K562 (cell line): Measurements from ENCODE around the gene KRABD2.

ENCODE experiments used
- ATAC-seq: fragments of 200-7000 bp; cut with Tn5 transposase; 3 replicates; pipeline ENCODE4 v1.9.1; 2020; ENCODE audit warnings: moderate library complexity
- BruUV-seq: library from RNA; stranded (reverse); fragments of 400-500 nt; replicated peaks from 2 replicates; lab custom pipeline; 2021; lab: Mats Ljungman, UMichigan
- CTCF ChIA-PET: fragments of 300-600 bp; formaldehyde crosslinking; extraction: SDS; loops from one replicate; lab custom pipeline; 2021; ENCODE audit warnings: low intra/inter-chr PET ratio; lab: Yijun Ruan, JAX
- POLR2A ChIA-PET: fragments of 300-600, 350-650 bp; sonication (Branson Sonifier 250); formaldehyde crosslinking; extraction: SDS; loops from one replicate; lab custom pipeline; 2021; ENCODE audit warnings: antibody characterized with exemption, inconsistent platforms; lab: Yijun Ruan, JAX
- DNase-seq, 4 experiments: peaks; one replicate each; pipeline versions ENCODE4 v3.0.0 to v3.0.0-alpha.2; 2011 to 2018; ENCODE audit warnings: low spot score in 3 of 4, mixed read lengths in 3 of 4; ENCODE audit errors: extremely low read depth in 1 of 4
- FAIRE-seq: peaks from 2 replicates; lab custom pipeline; 2011; peaks lifted over from hg19 to GRCh38; lab: Jason Lieb, UNC
- H2AFZ ChIP-seq: 2 replicates; pipeline ENCODE4 v1.6.0; 2011; ENCODE audit warnings: low read depth, low read length, control low read depth, inconsistent platforms
- H3K27ac ChIP-seq: fragments of 200-600 bp; 3 replicates; pipeline ENCODE4 v1.8.0; 2011; ENCODE audit warnings: low read depth, mild to moderate bottlenecking, control low read depth, inconsistent platforms, low read length, moderate library complexity, mixed read lengths; ENCODE audit errors: extremely low read depth
- H3K27me3 ChIP-seq, 2 experiments: fragments of 300-600 bp in 1 of 2; 2 replicates in 1 of 2; 3 replicates in 1 of 2; pipeline versions ENCODE4 v1.6.0 to v1.8.0; 2011; ENCODE audit warnings: inconsistent platforms in 2 of 2, low read length in 2 of 2, mild to moderate bottlenecking in 1 of 2, mixed read lengths in 1 of 2, moderate library complexity in 1 of 2; ENCODE audit not compliant: control insufficient read depth in 2 of 2, insufficient read depth in 2 of 2
- H3K36me3 ChIP-seq: fragments of 300-600 bp; 3 replicates; pipeline ENCODE4 v1.8.0; 2011; ENCODE audit warnings: mild to moderate bottlenecking, low read length, inconsistent platforms; ENCODE audit not compliant: control insufficient read depth, insufficient read depth
- H3K4me1 ChIP-seq, 2 experiments: fragments of 200-600 bp in 1 of 2; replicated peaks in 1 of 2; 2 replicates in 1 of 2; 3 replicates in 1 of 2; pipeline versions ENCODE4 v1.5.1 to v1.8.0; 2011; ENCODE audit warnings: inconsistent platforms in 2 of 2, low read length in 2 of 2, mild to moderate bottlenecking in 1 of 2, mixed read lengths in 1 of 2, moderate library complexity in 1 of 2; ENCODE audit not compliant: control insufficient read depth in 2 of 2, insufficient read depth in 2 of 2
- H3K4me2 ChIP-seq: 2 replicates; pipeline ENCODE4 v1.6.1; 2011; ENCODE audit warnings: low read length, control low read depth, inconsistent platforms, mixed read lengths; ENCODE audit not compliant: insufficient read depth
- H3K4me3 ChIP-seq: fragments of 200-600 bp; sonication (generic), shearing (Covaris generic); 2 replicates; pipeline ENCODE4 v1.5.1; 2016; ENCODE audit warnings: control low read depth, inconsistent platforms
- H3K79me2 ChIP-seq: fragments of 200-600 bp; 3 replicates; pipeline ENCODE4 v1.8.0; 2011; ENCODE audit warnings: low read length, inconsistent platforms; ENCODE audit not compliant: control insufficient read depth, insufficient read depth
- H3K9ac ChIP-seq, 2 experiments: 2 replicates each; pipeline versions ENCODE4 v1.6.0 to v1.6.1; 2011; ENCODE audit warnings: low read depth in 2 of 2, low read length in 2 of 2, control low read depth in 1 of 2, inconsistent platforms in 1 of 2, mild to moderate bottlenecking in 1 of 2, mixed read lengths in 1 of 2; ENCODE audit not compliant: insufficient read depth in 1 of 2
- H3K9me1 ChIP-seq: one replicate; pipeline ENCODE4 v1.6.0; 2011; ENCODE audit warnings: inconsistent platforms, mild to moderate bottlenecking, low read length, moderate library complexity; ENCODE audit not compliant: control insufficient read depth, insufficient read depth
- H3K9me3 ChIP-seq: replicated peaks from 2 replicates; pipeline ENCODE4 v1.5.1; 2011; ENCODE audit warnings: low read depth, low read length, inconsistent platforms; ENCODE audit not compliant: control insufficient read depth, insufficient read depth
- H4K20me1 ChIP-seq: replicated peaks from 2 replicates; pipeline ENCODE4 v1.6.1; 2011; ENCODE audit warnings: low read length, inconsistent platforms, mixed read lengths; ENCODE audit not compliant: control insufficient read depth, insufficient read depth
- ADNP ChIP-seq: fragments of 200-800 bp; sonication (Bioruptor generic); IDR thresholded peaks from 2 replicates; pipeline ENCODE4 v1.6.1; 2016; ENCODE audit warnings: missing genetic modification characterization, missing compliant biosample characterization
- BCOR ChIP-seq: fragments of 450-650 bp; IDR thresholded peaks from 2 replicates; pipeline ENCODE4 v1.6.1; 2016
- CBX1 ChIP-seq: sonication (generic); IDR thresholded peaks from 2 replicates; pipeline ENCODE4 v1.6.1; 2016; ENCODE audit warnings: antibody characterized with exemption, low read depth, mild to moderate bottlenecking
- ESRRA ChIP-seq: fragments of 450-650 bp; IDR thresholded peaks from 2 replicates; pipeline ENCODE4 v1.6.1; 2014; ENCODE audit warnings: low read depth, mild to moderate bottlenecking, moderate library complexity, borderline replicate concordance
- HDAC2 ChIP-seq: fragments of 450-650 bp; IDR thresholded peaks from 2 replicates; pipeline ENCODE4 v1.6.1; 2016; ENCODE audit warnings: mild to moderate bottlenecking
- KDM1A ChIP-seq, 2 experiments: fragments of 450-650 bp; IDR thresholded peaks; 2 replicates each; pipeline ENCODE4 v1.6.1; 2016; ENCODE audit warnings: mild to moderate bottlenecking in 2 of 2
- NFE2L1 ChIP-seq: fragments of 450-650 bp; IDR thresholded peaks from 2 replicates; pipeline ENCODE4 v1.6.1; 2016; ENCODE audit warnings: missing genetic modification characterization, low read depth, mild to moderate bottlenecking, missing compliant biosample characterization, moderate library complexity, borderline replicate concordance
- RBM25 ChIP-seq: fragments of 200-400 bp; formaldehyde crosslinking; IDR thresholded peaks from 2 replicates; pipeline ENCODE4 v1.6.1; 2018; ENCODE audit warnings: low read length, low read depth, moderate library complexity; ENCODE audit not compliant: severe bottlenecking
- RCOR1 ChIP-seq, 2 experiments: IDR thresholded peaks; 2 replicates each; pipeline ENCODE4 v1.6.1; 2012; ENCODE audit warnings: low read depth in 2 of 2, low read length in 2 of 2, borderline replicate concordance in 1 of 2, improper control_type of control experiment in 1 of 2
- SMARCA5 ChIP-seq: fragments of 450-650 bp; IDR thresholded peaks from 2 replicates; pipeline ENCODE4 v1.6.1; 2016
- ZNF764 ChIP-seq: fragments of 250-450 bp; sonication (Bioruptor Pico); IDR thresholded peaks from 2 replicates; pipeline ENCODE4 v1.4.0; 2020; ENCODE audit warnings: low read depth, mild to moderate bottlenecking, moderate library complexity
- ZZZ3 ChIP-seq: fragments of 450-650 bp; IDR thresholded peaks from 2 replicates; pipeline ENCODE4 v1.6.1; 2016; ENCODE audit warnings: antibody characterized with exemption, mild to moderate bottlenecking, moderate library complexity
- WGBS: fragments of 100-300 bp; shearing (Covaris generic); methylation state at CpG from one replicate; pipeline ENCODE4 v1.1.6; 2016; ENCODE audit warnings: low coverage, mixed read lengths; ENCODE audit not compliant: insufficient coverage; ENCODE audit errors: missing lambda C conversion rate; 5-methylcytosine and 5-hydroxymethylcytosine counted together
- in situ Hi-C: fragments of 300-500 bp; cut with MboI; formaldehyde crosslinking; loops from 4 replicates; pipeline ENCODE4 v1.15.0; 2018; ENCODE audit warnings: inconsistent platforms, mixed read lengths
- intact Hi-C: fragments of 100-400 bp; cut with micrococcal nuclease; formaldehyde crosslinking; loops from 2 replicates; pipeline ENCODE4 v1.14.2; 2022
- TF ChIP-seq, protein P1 (sequence below), 2 experiments: fragments of 450-650 bp in 1 of 2; sonication (generic) in 1 of 2; formaldehyde crosslinking in 1 of 2; IDR thresholded peaks in 1 of 2; conservative IDR thresholded peaks in 1 of 2; 2 replicates each; pipeline versions ENCODE4 v1.6.1 to v1.8.1; 2016 to 2023; ENCODE audit warnings: mild to moderate bottlenecking in 2 of 2, moderate library complexity in 2 of 2, inconsistent platforms in 1 of 2, missing genetic modification reagents in 1 of 2

Gene KRABD2

DNA sequence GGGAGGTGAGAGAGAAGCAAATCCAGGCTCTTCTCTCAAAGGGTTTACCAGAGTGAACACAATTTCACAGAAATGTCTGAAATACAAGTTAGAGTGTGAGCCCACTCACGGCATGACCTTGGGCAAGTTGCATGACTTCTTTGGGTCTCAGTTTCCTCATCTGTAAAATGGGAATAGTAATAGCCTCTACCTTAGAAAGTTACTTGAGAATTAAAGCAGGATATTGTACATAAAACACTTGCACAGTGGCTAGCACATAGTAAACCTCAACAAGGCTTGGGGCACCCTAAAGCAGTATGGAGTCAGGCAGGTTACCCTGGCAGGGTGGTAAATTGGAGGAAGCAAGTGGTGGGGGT lies 34.4 kb upstream of the KRABD2 start:
- FAIRE-seq: no peak
- no peaks in the 10 kb centered on the region for H3K36me3 ChIP-seq
- H3K27ac ChIP-seq: no peak overlapping the region
- in situ Hi-C loops: no loop called here
- H3K9me1 ChIP-seq: no peaks in the 10 kb centered on the region
- BruUV-seq: no TSS peak
- H4K20me1 ChIP-seq: no peaks in the 10 kb centered on the region
- H3K9ac ChIP-seq: no peak overlapping the region
- no peaks in the 10 kb centered on the region for H3K79me2 ChIP-seq
- no peak overlapping the region for H2AFZ ChIP-seq
- CTCF ChIA-PET: interaction anchor here (0.8 kb wide), 1 partner anchor 375 kb away, joined by 3 read pairs; no protein-coding TSS in a partner anchor
- ATAC-seq: no peak
- peaks cover 8 to 13% of the 10 kb centered on the region in 2 experiments; a peak in 4 of 5 replicates for H3K4me1 ChIP-seq
- H3K4me2 ChIP-seq: no peak overlapping the region
- DNase-seq: no peak
- WGBS: 36% methylated on average over 1 of the region's 1 CpG
- no peaks in the 10 kb centered on the region for H3K27me3 ChIP-seq
- H3K4me3 ChIP-seq: no peak overlapping the region
- TF ChIP-seq ZZZ3: no peak
- peak; percentile 90 for TF ChIP-seq ADNP
- no peak for TF ChIP-seq NFE2L1 (tag)
- TF ChIP-seq BCOR: peak; percentile 94
- peak; percentile 61; the same call in 1 of the 2 replicates for TF ChIP-seq ESRRA
- TF ChIP-seq, protein P1, sequence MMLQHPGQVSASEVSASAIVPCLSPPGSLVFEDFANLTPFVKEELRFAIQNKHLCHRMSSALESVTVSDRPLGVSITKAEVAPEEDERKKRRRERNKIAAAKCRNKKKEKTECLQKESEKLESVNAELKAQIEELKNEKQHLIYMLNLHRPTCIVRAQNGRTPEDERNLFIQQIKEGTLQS (IDR thresholded peaks at IDR 0.05): 0 out of 2 replicates have a peak, but pooled peaks have one; percentile 26
- TF ChIP-seq, protein P1 (CRISPR knock-in tag; conservative IDR thresholded peaks at IDR 0.05): no peak
- no peak for TF ChIP-seq ZNF764
- TF ChIP-seq RCOR1 (IDR thresholded peaks at IDR 0.05; ENCODE audit: borderline replicate concordance in 1 of 2, low read depth in 2 of 2, low read length in 2 of 2): peak; percentile 46 to 54; a peak in 2 of 4 replicates
- TF ChIP-seq CBX1: peak; percentile 43; the same call in 1 of the 2 replicates
- peak; percentile 82 for TF ChIP-seq HDAC2
- TF ChIP-seq RBM25: peak; percentile 99
- TF ChIP-seq SMARCA5: peak; percentile 87
- TF ChIP-seq KDM1A (IDR thresholded peaks at IDR 0.05): peak; percentile 67 to 84
- POLR2A ChIA-PET: interaction anchor here (0.6 to 1.0 kb wide), 4 partner anchors 9 to 230 kb away, joined by 3 to 5 read pairs (median 4); no protein-coding TSS in a partner anchor
- no peaks in the 10 kb centered on the region for H3K9me3 ChIP-seq
- intact Hi-C loops: loop anchor here (10.0 kb wide), 1 partner anchor 334 kb away; the partner anchor contains the start of gene CCDC42
